B cell (primary cell): Measurements from ENCODE around the gene ITGA3. TPM values are rescaled to one million over a fixed set of nuclear protein-coding genes. Genes with fewer than 3 reads are reported as not detected.

Experiments used
- ATAC-seq: fragments of 200-7000 bp; cut with Tn5 transposase; one replicate; pipeline ENCODE4 v1.10.0; 2021; ENCODE audit warnings: low read depth, mild to moderate bottlenecking, moderate number of reproducible peaks, moderate library complexity
- CTCF ChIA-PET: fragments of 350-600 bp; sonication (Branson Sonifier 250); formaldehyde crosslinking; loops from one replicate; lab custom pipeline; 2021; ENCODE audit warnings: antibody characterized with exemption, inconsistent platforms; lab: Charles Lee
- POLR2A ChIA-PET: fragments of 350-600 bp; sonication (Branson Sonifier 250); formaldehyde crosslinking; loops from one replicate; lab custom pipeline; 2021; ENCODE audit warnings: antibody characterized with exemption; lab: Charles Lee
- DNase-seq: peaks from one replicate; pipeline ENCODE4 v3.0.0; 2013
- H2AFZ ChIP-seq: 2 replicates; pipeline ENCODE4 v1.6.1; 2012; ENCODE audit warnings: mild to moderate bottlenecking, low read depth, low read length; ENCODE audit not compliant: insufficient read depth, poor library complexity, severe bottlenecking
- H3K27ac ChIP-seq, 2 donors: 1 replicate in 1 of 2; 2 replicates in 1 of 2; pipeline ENCODE4 v1.5.1; 2012 to 2013; ENCODE audit warnings: low read length in 2 of 2, mild to moderate bottlenecking in 2 of 2, moderate library complexity in 1 of 2
- H3K27me3 ChIP-seq, 4 experiments: fragments of 200-600 bp in 1 of 4; sonication (generic) in 1 of 4; replicated peaks in 1 of 4; 1 replicate in 2 of 4; 2 replicates in 2 of 4; pipeline versions ENCODE4 v1.6.1 to v1.7.0; 2013 to 2016; ENCODE audit warnings: low read length in 3 of 4, mild to moderate bottlenecking in 2 of 4, mixed read lengths in 1 of 4, moderate library complexity in 1 of 4; ENCODE audit not compliant: insufficient read depth in 4 of 4, control insufficient read depth in 3 of 4; ENCODE audit errors: control extremely low read depth in 1 of 4
- H3K36me3 ChIP-seq, 2 experiments: replicated peaks in 1 of 2; 1 replicate in 1 of 2; 2 replicates in 1 of 2; pipeline versions ENCODE4 v1.6.1 to v1.7.1; 2013; ENCODE audit warnings: low read length in 1 of 2; ENCODE audit not compliant: insufficient read depth in 2 of 2, control insufficient read depth in 1 of 2; ENCODE audit errors: control extremely low read depth in 1 of 2, extremely low read depth in 1 of 2
- H3K4me1 ChIP-seq, 2 donors: fragments of 200-600 bp in 1 of 2; sonication (generic) in 1 of 2; 1 replicate in 1 of 2; 2 replicates in 1 of 2; pipeline versions ENCODE4 v1.5.1 to v1.6.1; 2013 to 2017; ENCODE audit warnings: low read length in 2 of 2; ENCODE audit not compliant: control insufficient read depth in 2 of 2, insufficient read depth in 2 of 2
- H3K4me2 ChIP-seq: replicated peaks from 2 replicates; pipeline ENCODE3; 2012; ENCODE audit warnings: mild to moderate bottlenecking, low read depth, low read length; ENCODE audit not compliant: poor library complexity, severe bottlenecking
- H3K4me3 ChIP-seq, 5 experiments: fragments of 200-600 bp in 1 of 5; sonication (generic) in 1 of 5; 1 replicate in 3 of 5; 2 replicates in 2 of 5; pipeline versions ENCODE4 v1.5.1 to v1.7.0; 2011 to 2016; ENCODE audit warnings: low read length in 4 of 5, mild to moderate bottlenecking in 4 of 5, low read depth in 2 of 5, control low read depth in 1 of 5, moderate library complexity in 1 of 5; ENCODE audit not compliant: insufficient read depth in 1 of 5; ENCODE audit errors: control extremely low read depth in 1 of 5, extremely low read depth in 1 of 5
- H3K79me2 ChIP-seq: fragments of 200-600 bp; sonication (generic); one replicate; pipeline ENCODE4 v1.6.0; 2016; ENCODE audit warnings: low read length; ENCODE audit not compliant: control insufficient read depth, insufficient read depth
- H3K9ac ChIP-seq: fragments of 200-600 bp; sonication (generic); 2 replicates; pipeline ENCODE4 v1.6.1; 2017; ENCODE audit warnings: mild to moderate bottlenecking, low read length, moderate library complexity
- H3K9me3 ChIP-seq, 3 donors: one replicate each; pipeline versions ENCODE4 v1.6.1 to v1.7.1; 2013; ENCODE audit warnings: low read length in 2 of 3; ENCODE audit not compliant: control insufficient read depth in 2 of 3, insufficient read depth in 1 of 3; ENCODE audit errors: control extremely low read depth in 1 of 3
- H4K20me1 ChIP-seq: 2 replicates; pipeline ENCODE4 v1.6.0; 2012; ENCODE audit warnings: mild to moderate bottlenecking, low read length; ENCODE audit not compliant: insufficient read depth, control insufficient read depth, poor library complexity, severe bottlenecking
- H3K27ac Mint-ChIP-seq: one replicate; pipeline ENCODE4 v1.8.0; 2021; ENCODE audit warnings: mixed read lengths
- H3K27me3 Mint-ChIP-seq: one replicate; pipeline ENCODE4 v1.8.0; 2021; ENCODE audit warnings: mixed read lengths
- H3K4me1 Mint-ChIP-seq: one replicate; pipeline ENCODE4 v1.8.0; 2021; ENCODE audit warnings: mixed read lengths
- H3K4me3 Mint-ChIP-seq: one replicate; pipeline ENCODE4 v1.8.0; 2021; ENCODE audit warnings: mixed read lengths
- H3K9me3 Mint-ChIP-seq: one replicate; pipeline ENCODE4 v1.8.0; 2022; ENCODE audit warnings: mixed read lengths; ENCODE audit not compliant: insufficient read depth
- EZH2 ChIP-seq: IDR thresholded peaks from 2 replicates; pipeline ENCODE4 v1.6.1; 2012; ENCODE audit warnings: borderline replicate concordance, low read depth, mild to moderate bottlenecking, moderate library complexity, low read length; ENCODE audit not compliant: insufficient read depth, poor library complexity, severe bottlenecking
- WGBS: methylation state at CpG from one replicate; pipeline ENCODE4 v1.1.5; 2013; ENCODE audit warnings: missing lambda C conversion rate; ENCODE audit not compliant: insufficient coverage; 5-methylcytosine and 5-hydroxymethylcytosine counted together
- intact Hi-C: fragments of 100-400 bp; cut with micrococcal nuclease; formaldehyde crosslinking; loops from one replicate; pipeline ENCODE4 v1.10.0; 2022
- polyA plus RNA-seq: library from polyadenylated mRNA; depleted of rRNA; stranded (reverse); fragments of >200 nt; gene quantifications from 2 replicates; pipeline ENCODE4 v1.2.3, GENCODE V29; 2012
- total RNA-seq, 2 donors: library from RNA; stranded (reverse); fragments of 120-200 nt in 1 of 2; gene quantifications; 1 replicate in 1 of 2; 2 replicates in 1 of 2; pipeline versions ENCODE4 v1.2.3 to v1.2.4, GENCODE V29; 2013 to 2022
- TF ChIP-seq, protein P1 (sequence below): fragments of 200-600 bp; IDR thresholded peaks from one replicate; pipeline ENCODE4 v1.8.0; 2022; ENCODE audit warnings: antibody characterized with exemption, mild to moderate bottlenecking

ITGA3 gene
- total and polyA plus RNA-seq, 2 donors (not counting 1 experiment from before 2014, with no cell fraction given) = 11.9 to 13.3 TPM

DNA sequence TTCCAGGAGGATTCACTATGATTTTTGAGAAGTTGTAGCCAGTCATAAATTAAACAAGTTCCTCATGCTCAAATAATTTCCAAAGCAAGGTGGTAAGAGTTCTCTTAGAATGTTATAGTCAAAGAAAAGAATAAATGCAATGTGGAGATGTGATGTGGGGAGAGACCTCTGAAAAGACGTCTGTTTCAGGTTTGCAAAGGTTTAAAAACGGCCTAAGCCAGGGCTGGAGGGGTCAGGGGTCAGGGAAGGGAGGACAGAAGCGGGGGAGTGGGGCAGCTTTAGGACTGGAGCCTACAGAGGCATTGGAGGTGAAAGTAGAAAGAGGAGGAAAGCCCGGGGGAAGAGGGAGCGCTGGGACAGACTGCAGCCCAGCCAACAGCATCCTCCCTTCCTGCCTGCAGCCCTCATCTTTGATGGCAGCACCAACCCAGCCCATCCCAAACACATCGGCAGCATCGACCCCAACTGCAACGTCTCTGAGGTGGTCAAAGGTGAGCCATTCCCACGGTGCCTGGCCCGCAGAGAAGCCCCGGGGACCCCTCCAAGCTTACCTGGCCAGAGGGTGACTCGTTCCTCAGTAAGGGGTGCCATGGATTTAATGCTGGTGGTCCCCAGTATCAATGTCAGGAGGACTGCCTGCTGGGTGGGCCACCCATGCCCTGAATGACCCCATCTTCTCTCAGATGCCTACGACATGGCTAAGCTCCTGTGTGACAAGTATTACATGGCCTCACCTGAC, 50.7 kb downstream of the ITGA3 start:
- 93% methylated on average over 9 of the region's 13 CpGs for WGBS
- no peak overlapping the region for H3K27ac ChIP-seq
- H3K27ac Mint-ChIP-seq = no peak overlapping the region
- H3K27me3 Mint-ChIP-seq = no peaks in the 10 kb centered on the region
- no peak overlapping the region for H3K4me3 ChIP-seq
- H3K79me2 ChIP-seq = no peaks in the 10 kb centered on the region
- H3K9me3 Mint-ChIP-seq = no peaks in the 10 kb centered on the region
- ChIA-PET CTCF (interaction anchor here (0.9 to 2.6 kb wide), 3 partner anchors 12 to 72 kb away, joined by 3 to 8 read pairs (median 3); partner anchors contain the start of gene PDK2), POLR2A (no interaction called here)
- H3K9me3 ChIP-seq = no peaks in the 10 kb centered on the region
- H3K4me1 Mint-ChIP-seq = no peaks in the 10 kb centered on the region
- H3K4me2 ChIP-seq = no peak overlapping the region
- H3K36me3 ChIP-seq = peaks cover 0 to 58% of the 10 kb centered on the region in 2 experiments
- no peak for ATAC-seq
- no peaks in the 10 kb centered on the region for H3K4me1 ChIP-seq
- H4K20me1 ChIP-seq = peaks cover 16% of the 10 kb centered on the region
- no peak for DNase-seq
- TF ChIP-seq, protein P1, sequence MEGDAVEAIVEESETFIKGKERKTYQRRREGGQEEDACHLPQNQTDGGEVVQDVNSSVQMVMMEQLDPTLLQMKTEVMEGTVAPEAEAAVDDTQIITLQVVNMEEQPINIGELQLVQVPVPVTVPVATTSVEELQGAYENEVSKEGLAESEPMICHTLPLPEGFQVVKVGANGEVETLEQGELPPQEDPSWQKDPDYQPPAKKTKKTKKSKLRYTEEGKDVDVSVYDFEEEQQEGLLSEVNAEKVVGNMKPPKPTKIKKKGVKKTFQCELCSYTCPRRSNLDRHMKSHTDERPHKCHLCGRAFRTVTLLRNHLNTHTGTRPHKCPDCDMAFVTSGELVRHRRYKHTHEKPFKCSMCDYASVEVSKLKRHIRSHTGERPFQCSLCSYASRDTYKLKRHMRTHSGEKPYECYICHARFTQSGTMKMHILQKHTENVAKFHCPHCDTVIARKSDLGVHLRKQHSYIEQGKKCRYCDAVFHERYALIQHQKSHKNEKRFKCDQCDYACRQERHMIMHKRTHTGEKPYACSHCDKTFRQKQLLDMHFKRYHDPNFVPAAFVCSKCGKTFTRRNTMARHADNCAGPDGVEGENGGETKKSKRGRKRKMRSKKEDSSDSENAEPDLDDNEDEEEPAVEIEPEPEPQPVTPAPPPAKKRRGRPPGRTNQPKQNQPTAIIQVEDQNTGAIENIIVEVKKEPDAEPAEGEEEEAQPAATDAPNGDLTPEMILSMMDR = no peak
- TF ChIP-seq EZH2 = no peak
- intact Hi-C loops = no loop called here
- H2AFZ ChIP-seq = no peak overlapping the region
- H3K4me3 Mint-ChIP-seq = no peak overlapping the region
- no peak overlapping the region for H3K9ac ChIP-seq
- H3K27me3 ChIP-seq = no peaks in the 10 kb centered on the region

DNA sequence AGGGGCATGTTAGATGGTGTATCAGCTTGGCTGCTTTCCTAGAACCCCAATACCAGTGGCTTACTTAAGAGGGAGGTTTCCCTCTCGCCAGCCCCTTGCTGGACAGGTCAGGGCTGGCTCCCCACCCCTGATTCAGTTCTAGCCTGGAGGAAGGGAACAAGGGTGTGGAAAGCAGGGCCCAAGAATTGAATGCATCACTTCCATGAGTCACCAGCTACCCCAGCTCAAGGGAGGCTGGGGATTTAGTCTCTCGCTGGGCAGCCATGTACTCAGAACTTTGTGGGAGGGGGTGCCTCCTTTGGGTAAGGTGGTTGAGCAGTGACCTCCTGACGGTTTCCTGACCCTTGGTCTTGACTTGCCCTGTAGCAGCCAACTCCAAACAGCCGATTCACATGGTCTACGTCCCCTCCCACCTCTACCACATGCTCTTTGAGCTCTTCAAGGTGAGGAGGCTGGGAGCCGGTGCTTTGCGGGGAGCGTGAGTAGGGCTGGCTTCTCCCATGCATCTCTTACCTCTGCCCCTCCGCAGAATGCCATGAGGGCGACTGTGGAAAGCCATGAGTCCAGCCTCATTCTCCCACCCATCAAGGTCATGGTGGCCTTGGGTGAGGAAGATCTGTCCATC, 52.0 kb downstream of the ITGA3 start:
- H3K4me2 ChIP-seq = no peak overlapping the region

More for the DNA sequence above, 52.0 kb downstream of the ITGA3 start:
- Mint-ChIP-seq H3K4me3 (no peak overlapping the region), H3K27me3 (no peaks in the 10 kb centered on the region), H3K27ac (no peak overlapping the region), H3K4me1 (no peaks in the 10 kb centered on the region), H3K9me3 (no peaks in the 10 kb centered on the region)
- TF ChIP-seq EZH2 = no peak
- TF ChIP-seq, protein P1 = no peak
- Histone ChIP-seq H3K79me2 (no peaks in the 10 kb centered on the region), H4K20me1 (peaks cover 3% of the 10 kb centered on the region), H3K27me3 (no peaks in the 10 kb centered on the region), H3K36me3 (peaks cover 0 to 47% of the 10 kb centered on the region in 2 experiments), H3K4me3 (no peak overlapping the region), H2AFZ (no peak overlapping the region), H3K27ac (no peak overlapping the region), H3K4me1 (no peaks in the 10 kb centered on the region), H3K9ac (no peak overlapping the region), H3K9me3 (no peaks in the 10 kb centered on the region)
- intact Hi-C loops = no loop called here
- no peak for ATAC-seq
- CTCF ChIA-PET = interaction anchor here (0.9 to 2.6 kb wide), 3 partner anchors 14 to 21 kb away, joined by 3 to 8 read pairs (median 5); partner anchors contain the start of gene PDK2
- no peak for DNase-seq
- POLR2A ChIA-PET = no interaction called here
- WGBS = 84% methylated on average over 4 of the region's 10 CpGs
